Renal cortical epithelial cell (primary cell): ENCODE results near the gene SIX6. TPM values are rescaled to one million over a fixed set of nuclear protein-coding genes. Genes with fewer than 3 reads are reported as not detected.
A peak's percentile ranks its signal among the peaks of the same experiment; 100 is the strongest.

Experiments used
- DNase-seq: peaks from one replicate; pipeline ENCODE4 v3.0.0-alpha.2; 2011; ENCODE audit warnings: low read depth
- total RNA-seq: library from RNA; depleted of rRNA; stranded (reverse); fragments of >200 nt; gene quantifications from 2 replicates; pipeline ENCODE4 v1.2.3, GENCODE V29; 2014

SIX6 gene
- total RNA-seq, 1 donor from 2014 or later, result not detected

- DNase-seq, result no peak
These were observed 4.1 kb downstream of the SIX6 start for GRCh38 chr14:60512973-60513571.

- DNase-seq, result no peak
These were observed 5.4 kb downstream of the SIX6 start for GRCh38 chr14:60514378-60514740.

- no peak for DNase-seq
These were observed 6.0 kb downstream of the SIX6 start for GRCh38 chr14:60514741-60515491.

- DNase-seq, result no peak
These were observed 6.8 kb downstream of the SIX6 start for GRCh38 chr14:60515511-60516289.

GRCh38 chr14:60532442-60532841 is 23.5 kb downstream of the SIX6 start:
- peak; percentile 15 for DNase-seq

- DNase-seq, result no peak
These were observed 28.7 kb downstream of the SIX6 start for GRCh38 chr14:60537663-60538062.

GRCh38 chr14:60544659-60545058 is 35.7 kb downstream of the SIX6 start:
- DNase-seq, result no peak

GRCh38 chr14:60553808-60554207 is 44.9 kb downstream of the SIX6 start:
- DNase-seq, result no peak

- peak; percentile 75 for DNase-seq
These were observed 53.1 kb downstream of the SIX6 start for GRCh38 chr14:60561845-60562746.

Other genes with a start within 250 kb of the SIX6 start
- not detected in 2 replicates for gene C14orf39, start 23.1 kb upstream of the SIX6 start, total RNA-seq
- 1.2 and 7.6 TPM in 2 replicates for gene SIX1, start 140.3 kb downstream of the SIX6 start, total RNA-seq
- gene SIX4, start 215.2 kb downstream of the SIX6 start, total RNA-seq, result 5.6 and 11.3 TPM in 2 replicates
- gene MNAT1, start 225.6 kb downstream of the SIX6 start, total RNA-seq, result 60.7 and 116 TPM in 2 replicates